NCI-H2081 (cell line): ENCODE measurements around the gene CEMIP.

ENCODE experiments used
- DNase-seq, 2 experiments: peaks; one replicate each; lab custom pipeline; 2025; lab: John Stamatoyannopoulos, UW

CEMIP gene

DNA sequence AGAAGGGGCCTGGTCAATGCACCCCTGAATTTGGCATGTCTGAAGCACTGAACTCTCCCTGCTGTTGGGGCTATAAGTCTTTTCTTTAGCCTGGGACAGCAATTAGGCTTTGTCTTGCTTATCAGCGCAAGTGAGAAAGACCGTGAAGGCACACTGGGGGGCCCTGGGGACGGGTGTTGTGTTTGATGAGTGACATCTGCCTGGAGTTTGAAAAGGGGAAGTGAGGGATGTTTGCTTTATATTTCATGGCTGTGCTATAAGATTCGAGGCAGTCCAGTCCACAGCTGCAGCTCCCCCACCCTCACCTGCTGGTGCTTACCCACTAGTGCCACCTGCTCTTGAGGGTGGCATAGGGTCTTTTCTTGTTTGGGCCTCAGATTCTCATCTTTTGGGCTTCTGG, 44.8 kb downstream of the CEMIP start:
- DNase-seq, result peak in 1 of 2 experiments; percentile 53

GRCh38 chr15:80825361-80826030, 46.3 kb downstream of the CEMIP start:
- peak; percentile 48 to 68 for DNase-seq

DNA sequence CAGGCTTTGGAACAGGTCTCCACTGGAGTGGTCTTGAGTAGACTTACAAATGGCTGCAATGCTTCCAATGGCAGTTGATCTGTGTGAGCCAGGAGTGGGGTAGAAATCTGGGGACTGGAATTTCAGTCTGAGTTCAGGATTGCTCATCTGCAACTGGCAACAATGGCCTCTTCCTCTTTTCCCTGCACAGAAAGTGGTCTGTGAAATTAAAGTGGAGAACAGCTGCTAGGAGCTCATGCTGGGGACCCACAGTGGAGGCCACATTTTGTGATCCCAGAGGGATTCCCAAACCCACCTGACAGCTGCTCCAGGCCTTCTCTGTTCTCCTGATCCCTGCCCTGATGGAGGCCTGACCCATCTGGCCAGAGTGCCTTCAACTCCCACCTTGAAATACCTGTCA, 49.6 kb downstream of the CEMIP start:
- no peak for DNase-seq

- no peak for DNase-seq
These were observed 51.5 kb downstream of the CEMIP start for GRCh38 chr15:80830677-80831076.

- DNase-seq, result no peak
These were observed 52.0 kb downstream of the CEMIP start for GRCh38 chr15:80831192-80831591.

- no peak for DNase-seq
These were observed 52.5 kb downstream of the CEMIP start for GRCh38 chr15:80831606-80832224.

- no peak for DNase-seq
These were observed 53.5 kb downstream of the CEMIP start for GRCh38 chr15:80832686-80833085.

DNA sequence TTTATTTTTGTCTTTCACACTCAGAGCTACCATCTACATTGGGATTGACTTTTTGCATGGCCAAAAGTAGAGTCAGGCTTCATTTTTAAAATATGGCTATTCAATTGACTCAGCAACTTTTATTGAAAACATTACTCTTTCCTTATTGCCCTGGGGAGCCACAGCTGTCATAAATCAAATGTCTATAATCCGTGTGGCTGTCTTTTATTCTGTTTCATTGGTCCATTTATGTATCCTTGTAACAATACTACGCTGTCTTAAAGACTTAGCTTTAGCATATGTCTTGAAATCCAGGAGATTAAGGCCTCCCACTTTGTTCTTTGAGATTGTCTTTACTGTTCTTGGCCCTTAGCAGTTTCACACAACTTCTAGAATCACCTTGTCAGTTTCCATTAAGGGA, 55.2 kb downstream of the CEMIP start:
- no peak for DNase-seq

DNA sequence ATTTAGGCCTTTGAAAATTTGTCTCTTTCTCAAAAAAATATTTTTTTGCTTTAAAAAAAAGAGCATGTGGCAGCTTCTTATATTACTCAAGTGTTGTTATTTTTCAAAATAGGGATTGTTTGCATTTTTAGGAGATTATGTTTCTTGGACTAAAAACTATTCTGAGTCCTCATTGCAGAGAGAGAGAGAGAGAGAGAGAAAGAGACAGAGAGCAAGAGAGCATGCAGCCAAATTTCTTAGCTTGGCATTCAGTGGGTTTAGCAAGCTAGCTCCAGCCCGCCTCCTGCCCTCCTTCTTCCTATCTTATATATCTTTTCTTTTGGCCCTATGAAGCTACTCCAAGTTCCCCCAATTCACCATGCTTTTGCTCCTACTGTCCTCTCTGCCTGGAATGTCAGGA, 55.7 kb downstream of the CEMIP start:
- no peak for DNase-seq

DNA sequence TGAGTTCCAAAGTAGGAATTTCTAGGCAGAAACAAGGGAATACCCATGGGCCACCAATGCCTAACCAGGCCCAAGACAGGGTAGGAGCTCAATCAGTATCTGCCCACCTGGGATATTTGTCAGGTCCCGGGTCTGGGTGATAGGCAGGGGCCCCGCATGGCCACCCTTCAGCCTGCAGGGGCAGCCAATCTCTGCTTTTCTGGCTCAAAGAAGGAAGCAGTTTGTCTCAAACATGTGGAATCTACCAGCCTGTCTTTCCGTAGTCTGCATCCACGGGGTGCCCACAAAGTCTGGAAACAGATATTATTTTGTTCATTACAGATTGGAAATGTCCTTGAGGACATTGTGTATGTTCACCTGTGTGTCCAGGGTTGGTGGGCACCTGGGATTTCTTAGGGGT, 56.2 kb downstream of the CEMIP start:
- no peak for DNase-seq

- no peak for DNase-seq
These were observed 57.1 kb downstream of the CEMIP start for GRCh38 chr15:80836223-80836622.

DNA sequence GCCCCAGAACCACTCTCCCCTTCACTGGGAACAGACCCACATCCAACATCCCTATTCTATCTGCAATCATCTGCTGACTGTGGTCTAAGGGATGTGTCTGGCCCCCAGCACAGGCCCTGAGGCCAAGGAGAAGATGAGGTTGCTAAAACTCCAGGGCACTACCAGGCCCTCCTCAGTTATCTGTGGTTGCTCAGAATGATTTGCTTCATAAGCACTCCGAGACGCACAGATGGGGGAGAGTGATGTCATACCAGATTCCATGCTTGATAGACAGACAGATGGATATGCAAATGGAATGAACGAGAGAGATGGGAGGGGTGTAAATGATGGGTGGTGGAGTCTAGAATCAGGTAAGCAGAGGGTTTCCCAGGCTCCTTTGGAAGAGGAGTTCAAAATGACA, 57.8 kb downstream of the CEMIP start:
- DNase-seq, result no peak

GRCh38 chr15:80838012-80838411, 58.8 kb downstream of the CEMIP start:
- DNase-seq, result no peak

GRCh38 chr15:80838666-80839065, 59.5 kb downstream of the CEMIP start:
- no peak for DNase-seq

DNA sequence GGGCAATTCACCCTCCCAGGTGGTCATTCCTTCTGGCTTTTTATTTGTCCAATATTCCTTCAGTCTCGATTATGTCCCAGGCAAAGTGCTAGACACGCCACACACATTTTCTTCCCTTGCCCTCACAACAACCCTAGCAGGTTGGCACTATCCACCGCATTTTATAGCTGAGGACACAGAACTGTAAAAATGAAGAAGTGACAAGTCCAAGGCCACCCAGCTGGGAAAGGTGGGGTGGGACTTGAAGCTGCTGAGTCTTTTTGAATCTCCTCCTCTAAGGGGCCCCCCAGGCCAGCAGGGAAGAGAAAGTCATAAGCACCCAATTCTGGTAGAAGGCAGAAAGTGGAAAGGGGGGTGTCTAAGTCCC, 60.6 kb downstream of the CEMIP start:
- DNase-seq, result no peak

DNA sequence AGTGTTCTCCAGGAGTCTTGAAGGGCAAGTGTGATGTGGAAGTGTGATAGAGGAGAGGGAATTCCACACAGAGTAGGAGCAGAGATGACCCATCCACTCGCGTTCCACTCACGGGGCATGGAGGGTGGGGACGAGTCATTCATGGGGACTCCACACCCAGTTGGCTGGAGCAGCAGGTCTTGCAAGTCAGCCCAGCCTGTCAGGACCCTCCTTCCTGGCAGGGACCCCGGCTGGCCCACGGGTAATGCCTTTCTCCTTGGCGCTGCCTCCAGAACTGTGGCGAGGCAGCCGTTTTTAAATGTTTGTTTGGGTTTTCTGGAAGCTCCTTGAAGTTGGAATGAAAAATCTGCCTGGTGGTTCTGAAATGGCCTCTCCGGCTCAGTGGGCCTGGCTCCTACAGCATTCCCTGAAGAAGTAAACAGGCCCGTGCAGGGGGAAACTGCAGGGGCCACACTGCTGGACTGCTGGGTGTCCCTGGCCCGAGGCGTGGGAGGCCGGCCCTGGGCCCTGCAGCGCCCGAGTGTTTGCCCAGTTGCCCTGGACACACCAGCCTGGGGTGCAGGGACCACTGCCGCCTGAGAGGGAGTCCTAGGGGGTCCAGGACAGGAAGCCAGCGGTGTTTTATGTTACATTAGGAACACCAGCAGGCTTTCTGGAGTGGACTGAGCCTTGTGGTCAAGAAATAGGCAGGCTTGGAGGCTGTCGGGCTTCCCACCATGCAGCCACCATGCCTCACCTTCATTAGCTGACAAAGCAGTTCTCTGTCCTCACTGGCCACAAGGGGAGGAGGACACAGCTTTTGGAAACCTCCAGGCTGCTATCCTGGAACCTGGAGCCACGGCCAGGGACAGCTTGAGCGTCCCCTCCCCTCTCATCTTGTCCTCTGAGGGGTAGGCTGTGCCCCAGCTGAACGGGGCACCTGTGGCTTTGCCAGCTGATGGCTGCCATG, 61.3 kb downstream of the CEMIP start:
- DNase-seq, result no peak

DNA sequence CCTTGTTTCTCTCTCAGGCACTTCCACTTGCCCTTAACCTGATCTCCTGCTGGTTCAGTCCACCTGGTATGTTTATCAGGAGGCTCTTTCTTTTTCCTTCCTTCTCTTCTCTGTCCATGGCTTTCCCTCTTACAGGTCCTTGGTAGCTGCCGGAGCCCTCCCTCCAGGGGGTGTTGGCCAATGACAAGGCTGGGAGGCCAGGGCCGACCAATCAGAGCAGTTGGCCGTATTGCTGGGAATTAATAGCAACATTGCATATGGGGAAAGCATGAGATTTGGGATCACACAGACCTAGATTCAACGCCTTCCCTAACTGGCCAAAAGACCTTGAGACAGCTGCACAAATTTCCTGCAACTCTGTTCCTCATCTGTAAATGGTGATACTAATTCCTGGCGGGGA, 62.4 kb downstream of the CEMIP start:
- no peak for DNase-seq

GRCh38 chr15:80844011-80844732, 65.0 kb downstream of the CEMIP start:
- no peak for DNase-seq

GRCh38 chr15:80846031-80846815, 67.1 kb downstream of the CEMIP start:
- DNase-seq, result no peak

GRCh38 chr15:80849308-80849707, 70.1 kb downstream of the CEMIP start:
- no peak for DNase-seq

GRCh38 chr15:80850941-80851451, 71.8 kb downstream of the CEMIP start:
- DNase-seq, result no peak
